Jurkat, Clone E6-1 (cell line): ENCODE results near the gene EXOC6.

ENCODE experiments used
- DNase-seq: peaks from one replicate; pipeline ENCODE4 v3.0.0-alpha.2; 2011; ENCODE audit warnings: low read depth, low spot score
- H3K4me3 ChIP-seq: 2 replicates; pipeline ENCODE4 v1.5.1; 2011; ENCODE audit warnings: mild to moderate bottlenecking, low read length, control low read depth, moderate library complexity

The EXOC6 gene

DNA sequence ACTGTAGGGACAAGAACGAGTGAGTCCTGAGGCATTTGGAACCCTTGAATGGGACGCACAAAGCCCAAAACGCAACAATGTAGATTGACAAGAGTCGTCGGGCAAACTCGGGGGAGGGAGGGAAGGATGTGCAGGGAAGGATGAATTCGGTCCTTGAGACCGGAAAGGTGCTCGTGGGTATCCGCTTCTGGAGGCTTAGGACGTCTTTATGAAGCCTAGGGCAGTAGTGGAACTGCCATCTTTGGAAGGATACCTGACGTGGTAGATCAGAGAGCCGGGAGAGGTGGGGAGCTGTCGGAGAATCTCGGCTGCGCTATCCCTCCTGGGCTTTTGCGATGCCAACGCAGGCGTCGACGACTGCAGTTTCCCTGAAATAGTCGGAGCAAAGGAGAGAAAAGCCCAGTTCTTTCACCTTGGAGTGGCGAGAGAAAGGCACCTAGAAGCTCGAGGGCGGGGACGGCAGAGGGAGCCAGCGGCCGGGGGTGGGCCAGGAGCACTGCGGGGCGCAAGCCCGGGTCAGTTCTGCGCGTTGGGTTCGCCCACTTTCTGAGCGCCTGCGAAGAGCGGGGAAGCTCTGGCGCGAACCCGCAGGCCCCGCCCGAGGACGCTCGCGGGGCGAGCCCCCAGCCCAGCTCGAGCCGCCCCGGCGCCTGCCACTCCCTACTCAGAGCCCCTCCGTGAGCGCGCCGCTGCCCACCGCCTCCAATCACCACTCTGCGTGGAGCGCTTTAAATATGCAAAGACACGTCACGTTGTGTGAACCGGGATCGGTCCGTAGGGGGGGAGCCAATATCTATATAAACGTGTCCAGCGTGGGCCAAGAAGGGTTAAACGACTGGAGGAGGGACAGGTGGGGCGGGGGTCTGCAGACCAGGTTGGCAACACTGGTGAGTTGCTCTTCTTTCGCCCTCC lies 211.9 kb downstream of the EXOC6 start, which contains the start of gene CYP26C1:
CYP26C1 (plus strand) TSS at position 824 of the 912 bp plus-strand sequence. CDS start 466 bp downstream, outside the sequence.
- no peak for DNase-seq
- H3K4me3 ChIP-seq = no peak within 1 kb of the TSS

DNA sequence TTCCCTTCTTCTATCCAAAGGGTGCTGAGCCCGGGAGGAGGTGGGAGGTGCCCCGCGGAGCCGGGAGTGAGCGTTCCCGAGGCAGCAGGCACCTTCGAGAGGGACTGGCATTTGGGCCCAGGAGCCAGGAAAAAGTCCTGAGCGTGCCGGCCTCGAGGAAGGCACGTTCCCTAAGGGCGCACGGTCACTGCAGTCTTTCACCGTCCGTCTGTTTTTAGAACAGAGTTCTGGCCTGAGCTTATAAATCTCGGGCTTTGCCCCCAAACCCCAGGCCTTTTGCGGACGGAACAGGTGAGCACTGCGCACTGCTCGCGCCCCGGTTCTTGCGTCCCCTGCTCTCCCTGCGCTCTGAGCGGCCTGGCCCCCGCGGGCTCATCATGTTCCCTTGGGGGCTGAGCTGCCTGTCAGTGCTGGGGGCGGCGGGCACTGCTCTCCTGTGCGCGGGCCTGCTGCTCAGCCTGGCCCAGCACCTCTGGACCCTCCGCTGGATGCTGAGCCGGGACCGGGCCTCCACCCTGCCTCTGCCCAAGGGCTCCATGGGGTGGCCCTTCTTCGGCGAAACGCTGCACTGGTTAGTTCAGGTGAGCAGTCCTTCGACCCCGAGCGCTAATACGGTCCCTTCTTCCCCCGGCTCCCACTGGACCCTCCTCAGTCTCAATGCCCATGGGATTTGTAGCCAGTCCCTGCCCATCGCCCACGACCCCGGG lies 212.7 kb downstream of the EXOC6 start:
- DNase-seq = no peak
- H3K4me3 ChIP-seq = no peak overlapping the region

GRCh38 chr10:93061594-93062513 lies 213.5 kb downstream of the EXOC6 start:
- H3K4me3 ChIP-seq = no peak overlapping the region
- no peak for DNase-seq

DNA sequence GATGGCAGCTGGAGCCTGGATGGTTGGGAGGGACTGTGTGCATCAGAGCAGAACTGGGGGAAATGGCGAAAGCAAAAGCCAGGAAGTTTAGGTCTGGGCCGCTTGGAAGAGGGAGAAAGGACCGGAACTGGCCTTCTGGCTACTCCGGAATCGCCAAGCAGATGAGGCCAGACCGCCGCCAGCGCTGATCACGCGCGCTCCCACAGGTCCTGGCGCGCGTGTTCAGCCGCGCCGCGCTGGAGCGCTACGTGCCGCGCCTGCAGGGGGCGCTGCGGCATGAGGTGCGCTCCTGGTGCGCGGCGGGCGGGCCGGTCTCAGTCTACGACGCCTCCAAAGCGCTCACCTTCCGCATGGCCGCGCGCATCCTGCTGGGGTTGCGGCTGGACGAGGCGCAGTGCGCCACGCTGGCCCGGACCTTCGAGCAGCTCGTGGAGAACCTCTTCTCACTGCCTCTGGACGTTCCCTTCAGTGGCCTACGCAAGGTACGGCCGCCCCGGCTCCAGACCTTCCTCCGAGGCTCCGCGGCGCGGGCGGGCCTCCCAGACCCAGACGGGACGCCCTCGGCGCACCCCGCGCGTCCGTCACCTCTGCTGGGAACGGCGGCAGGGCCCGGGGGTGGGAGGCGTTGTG lies 214.3 kb downstream of the EXOC6 start:
- DNase-seq = no peak
- H3K4me3 ChIP-seq = no peak overlapping the region

DNA sequence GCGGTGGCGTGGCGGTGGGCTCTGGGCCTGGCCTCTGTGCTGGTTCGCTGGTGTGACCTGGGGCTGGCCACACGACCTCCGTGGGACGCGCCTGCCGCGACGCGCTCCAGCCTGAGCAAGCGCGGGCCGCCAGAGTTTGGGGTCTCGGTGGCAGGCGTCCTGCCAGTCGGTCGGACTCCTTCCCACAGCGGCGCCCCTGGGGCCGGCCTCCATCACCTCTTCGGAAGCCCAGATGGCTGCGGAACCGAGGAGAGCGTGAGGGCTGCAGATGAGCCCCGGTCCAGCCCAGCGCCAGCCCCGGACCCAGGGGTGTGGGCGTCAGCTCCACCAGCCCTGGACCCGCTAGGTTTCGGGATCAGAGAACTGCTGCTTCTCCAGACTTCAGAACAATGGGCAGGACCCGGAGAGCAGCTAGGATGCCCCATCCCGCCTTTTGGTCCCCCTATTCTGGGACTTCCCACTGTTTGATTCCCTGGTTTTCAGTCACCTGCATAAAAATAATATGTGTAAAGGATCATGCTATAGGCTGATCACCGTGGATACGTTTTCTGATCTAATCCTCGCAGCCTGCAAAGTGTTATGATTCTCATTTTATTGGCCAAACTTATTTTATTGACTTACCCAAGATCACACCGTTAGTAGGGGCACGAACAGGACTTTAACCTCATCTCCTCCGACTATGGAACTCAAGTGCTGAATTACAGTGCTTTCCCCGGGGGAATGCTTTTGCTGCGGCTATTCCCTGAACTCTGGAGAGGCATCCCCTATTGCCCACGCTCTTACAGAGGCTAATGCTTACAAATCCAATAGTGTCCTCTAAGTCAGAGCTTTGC lies 215.0 kb downstream of the EXOC6 start:
- H3K4me3 ChIP-seq = no peak overlapping the region
- DNase-seq = no peak

DNA sequence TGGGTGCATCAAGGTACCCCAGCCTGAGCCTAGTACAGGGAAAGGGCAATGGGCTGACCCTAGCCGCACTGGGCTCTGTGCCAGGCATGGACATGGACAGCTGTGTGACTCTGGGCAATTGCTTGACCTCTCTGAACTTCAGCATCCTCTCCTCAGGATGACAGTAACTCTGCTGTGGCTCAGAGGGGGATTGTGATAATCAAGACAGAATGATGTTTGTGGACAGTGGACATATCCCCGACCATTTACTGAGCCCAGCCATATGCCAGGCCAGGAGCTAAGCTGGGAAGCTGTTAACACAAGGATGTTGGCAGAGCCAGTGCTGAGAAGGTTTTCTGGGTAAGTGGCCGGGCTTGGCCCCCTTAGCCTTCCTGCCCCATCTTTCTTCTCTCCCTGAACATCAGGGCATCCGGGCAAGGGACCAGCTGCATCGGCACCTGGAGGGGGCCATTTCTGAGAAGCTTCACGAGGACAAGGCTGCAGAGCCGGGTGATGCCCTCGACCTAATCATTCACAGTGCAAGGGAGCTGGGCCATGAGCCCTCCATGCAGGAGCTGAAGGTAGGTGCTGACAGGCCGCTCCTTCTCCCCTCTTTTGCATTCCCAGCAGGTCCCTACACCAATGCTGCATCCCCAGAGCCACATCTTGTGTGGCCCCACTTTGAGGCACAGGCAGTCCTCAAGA lies 215.8 kb downstream of the EXOC6 start:
- DNase-seq = no peak
- H3K4me3 ChIP-seq = no peak overlapping the region

DNA sequence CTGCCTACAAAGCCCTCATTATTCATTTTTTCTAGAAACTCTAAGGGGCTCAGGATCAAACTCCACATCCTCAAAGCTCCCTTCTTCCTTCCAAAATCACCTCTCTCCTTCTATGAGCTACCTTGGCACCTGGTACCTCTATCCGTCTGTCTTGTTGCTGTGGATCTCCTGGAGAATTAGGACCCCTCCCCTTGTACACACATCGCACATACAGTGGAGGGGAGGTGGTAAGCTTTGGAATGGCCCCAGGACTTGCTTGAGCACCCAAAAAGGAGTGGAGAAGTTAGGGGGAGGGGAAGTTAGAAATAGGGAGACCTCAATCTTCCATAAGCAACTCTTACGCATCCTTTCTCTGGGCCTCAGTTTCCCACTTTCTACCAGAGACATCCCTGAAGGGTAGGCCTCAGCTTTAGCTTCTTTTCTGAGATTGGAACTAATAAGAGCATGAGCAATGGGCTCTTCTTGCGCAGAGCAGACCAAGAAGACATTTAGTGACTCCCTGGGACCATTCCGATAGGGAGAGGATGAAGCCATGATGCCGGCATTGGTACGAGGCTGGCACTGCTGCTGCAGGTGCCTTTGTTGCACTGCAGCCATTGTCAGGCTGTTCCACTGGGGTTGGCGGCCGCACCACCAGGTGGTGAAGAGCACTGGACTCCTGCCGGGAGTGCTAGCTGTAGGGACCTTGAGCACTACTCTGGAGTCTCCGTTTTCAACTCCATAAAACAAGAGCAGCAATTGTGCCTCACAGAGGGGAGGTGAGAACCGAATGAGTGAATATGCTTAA lies 216.7 kb downstream of the EXOC6 start:
- DNase-seq = no peak
- no peak overlapping the region for H3K4me3 ChIP-seq

DNA sequence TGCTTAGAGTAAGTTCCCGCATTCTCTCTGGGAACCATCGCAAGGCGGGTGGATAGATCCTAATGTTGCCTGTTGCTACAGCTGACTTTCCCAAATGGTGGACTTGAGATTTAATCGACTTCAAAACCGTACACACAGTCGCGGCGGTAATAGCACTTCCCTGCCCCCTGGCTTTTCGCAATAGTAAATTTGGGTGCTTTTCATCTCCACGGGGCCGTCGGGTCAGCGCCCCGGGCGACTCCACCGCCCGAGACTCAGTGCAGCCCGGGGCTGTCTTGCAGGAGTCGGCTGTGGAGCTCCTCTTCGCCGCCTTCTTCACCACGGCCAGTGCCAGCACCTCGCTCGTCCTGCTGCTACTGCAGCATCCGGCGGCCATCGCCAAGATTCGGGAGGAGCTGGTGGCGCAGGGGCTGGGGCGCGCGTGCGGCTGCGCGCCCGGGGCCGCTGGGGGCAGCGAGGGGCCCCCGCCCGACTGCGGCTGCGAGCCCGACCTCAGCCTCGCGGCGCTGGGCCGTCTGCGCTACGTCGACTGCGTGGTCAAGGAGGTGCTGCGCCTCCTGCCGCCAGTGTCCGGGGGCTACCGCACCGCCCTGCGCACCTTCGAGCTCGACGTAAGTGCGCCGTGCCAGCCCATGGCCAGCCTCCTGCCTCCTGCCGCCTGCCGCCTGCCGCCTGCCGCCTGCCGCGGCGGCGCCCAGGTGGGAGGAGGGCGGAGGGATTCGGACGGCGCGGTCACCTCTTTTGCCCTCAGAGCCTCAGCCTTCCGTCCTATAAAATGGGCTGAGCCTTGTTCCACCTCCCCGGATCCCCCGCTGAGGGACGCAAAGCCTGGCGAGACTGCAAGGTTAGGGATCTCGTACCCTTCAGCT lies 217.6 kb downstream of the EXOC6 start:
- H3K4me3 ChIP-seq = no peak overlapping the region
- DNase-seq = no peak

DNA sequence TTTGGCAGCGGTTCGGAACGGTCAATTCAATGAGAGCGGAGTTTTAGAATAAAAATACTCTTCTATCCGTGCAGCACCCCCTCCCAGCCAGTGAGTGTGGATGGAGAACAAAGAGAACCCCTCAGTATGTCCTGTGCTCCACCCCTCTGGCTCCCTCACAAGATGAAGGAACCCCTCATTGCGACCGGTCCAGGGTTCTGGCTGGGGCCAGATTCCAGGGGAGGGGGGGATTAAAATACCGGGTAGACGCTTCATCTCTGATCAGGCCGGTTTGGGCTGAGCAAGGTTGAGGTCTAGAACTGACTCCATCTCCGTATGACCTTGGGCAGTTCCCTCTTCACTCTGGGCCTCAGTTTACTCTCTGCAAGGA lies 218.2 kb downstream of the EXOC6 start:
- no peak overlapping the region for H3K4me3 ChIP-seq
- DNase-seq = no peak

- DNase-seq = no peak
- no peak overlapping the region for H3K4me3 ChIP-seq
Measured at GRCh38 chr10:93067443-93068365, 219.4 kb downstream of the EXOC6 start.

GRCh38 chr10:93068411-93069244 lies 220.3 kb downstream of the EXOC6 start:
- no peak for DNase-seq
- H3K4me3 ChIP-seq = no peak overlapping the region

- H3K4me3 ChIP-seq = no peak overlapping the region
- no peak for DNase-seq
Measured at GRCh38 chr10:93069245-93069561, 220.9 kb downstream of the EXOC6 start.

DNA sequence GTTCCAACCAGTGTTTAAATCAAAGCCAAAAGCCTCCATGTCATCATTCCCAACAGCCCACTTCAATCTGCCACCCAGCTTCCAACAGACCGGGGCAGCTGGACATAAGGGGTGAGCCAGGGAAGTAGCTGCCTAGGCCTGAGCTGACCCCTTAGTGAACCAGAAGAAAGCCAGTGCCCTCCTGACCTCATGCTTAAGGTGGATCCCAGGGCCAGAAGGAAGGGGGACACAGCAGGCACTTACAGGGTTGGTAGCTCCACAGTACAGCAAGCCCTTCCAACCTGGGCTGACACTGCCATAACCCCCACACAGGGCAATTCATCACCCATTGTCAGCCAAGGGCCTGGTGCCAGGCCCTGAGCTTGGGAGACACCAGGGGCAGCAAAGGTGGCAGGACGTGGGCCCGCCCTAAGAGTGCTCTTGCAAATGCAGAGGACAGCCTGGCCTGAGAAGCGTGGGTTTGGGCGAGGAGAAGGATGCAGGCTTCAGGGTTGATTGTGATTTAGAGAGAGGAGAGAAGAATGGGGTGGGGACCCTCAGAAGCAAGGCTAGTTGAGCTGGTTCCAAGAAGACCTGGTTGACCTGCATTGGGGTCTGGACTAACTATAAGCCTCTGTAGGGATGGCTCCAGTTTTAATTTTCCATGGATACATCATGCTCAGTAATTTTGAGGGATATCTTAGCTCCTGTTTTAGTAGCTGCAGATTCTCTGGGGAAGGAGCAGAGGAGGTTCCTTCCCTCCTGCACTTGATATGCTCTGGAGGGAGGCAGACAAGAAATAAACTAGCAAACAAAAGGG lies 222.3 kb downstream of the EXOC6 start:
- H3K4me3 ChIP-seq = no peak overlapping the region

GRCh38 chr10:93071177-93071472 lies 222.8 kb downstream of the EXOC6 start:
- DNase-seq = no peak
- no peak overlapping the region for H3K4me3 ChIP-seq

More for the DNA sequence above, 222.3 kb downstream of the EXOC6 start:
- DNase-seq = no peak
